Measurements from ENCODE around the gene RBP3.
"Not testable (repeated sequence)": the region's sequence is repeated elsewhere in the genome, so short reads cannot be mapped to it uniquely, and the experiment has no call there.

The RBP3 gene

DNA sequence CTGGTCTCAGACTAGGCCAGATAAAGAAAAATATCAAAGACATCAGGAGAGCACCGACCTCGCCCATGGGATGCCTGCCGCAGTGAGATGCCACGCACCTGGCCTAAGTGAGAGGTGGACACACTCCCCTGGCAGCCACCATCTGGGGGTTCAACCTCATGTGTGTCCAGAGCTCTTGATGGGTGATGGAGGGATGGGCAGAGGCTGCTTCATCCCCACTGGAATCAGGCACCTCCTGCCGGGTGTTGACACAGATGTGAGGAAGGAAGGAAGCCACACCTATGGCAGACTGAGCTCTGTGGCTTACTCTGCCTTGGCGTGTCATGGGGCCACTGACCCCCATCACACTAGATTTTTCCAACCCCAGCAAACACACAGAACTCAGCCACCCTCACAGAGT lies 24.6 kb downstream of the RBP3 start:
- no peak for DNase-seq (ENCODE audit: low read depth in 2 of 2)

DNA sequence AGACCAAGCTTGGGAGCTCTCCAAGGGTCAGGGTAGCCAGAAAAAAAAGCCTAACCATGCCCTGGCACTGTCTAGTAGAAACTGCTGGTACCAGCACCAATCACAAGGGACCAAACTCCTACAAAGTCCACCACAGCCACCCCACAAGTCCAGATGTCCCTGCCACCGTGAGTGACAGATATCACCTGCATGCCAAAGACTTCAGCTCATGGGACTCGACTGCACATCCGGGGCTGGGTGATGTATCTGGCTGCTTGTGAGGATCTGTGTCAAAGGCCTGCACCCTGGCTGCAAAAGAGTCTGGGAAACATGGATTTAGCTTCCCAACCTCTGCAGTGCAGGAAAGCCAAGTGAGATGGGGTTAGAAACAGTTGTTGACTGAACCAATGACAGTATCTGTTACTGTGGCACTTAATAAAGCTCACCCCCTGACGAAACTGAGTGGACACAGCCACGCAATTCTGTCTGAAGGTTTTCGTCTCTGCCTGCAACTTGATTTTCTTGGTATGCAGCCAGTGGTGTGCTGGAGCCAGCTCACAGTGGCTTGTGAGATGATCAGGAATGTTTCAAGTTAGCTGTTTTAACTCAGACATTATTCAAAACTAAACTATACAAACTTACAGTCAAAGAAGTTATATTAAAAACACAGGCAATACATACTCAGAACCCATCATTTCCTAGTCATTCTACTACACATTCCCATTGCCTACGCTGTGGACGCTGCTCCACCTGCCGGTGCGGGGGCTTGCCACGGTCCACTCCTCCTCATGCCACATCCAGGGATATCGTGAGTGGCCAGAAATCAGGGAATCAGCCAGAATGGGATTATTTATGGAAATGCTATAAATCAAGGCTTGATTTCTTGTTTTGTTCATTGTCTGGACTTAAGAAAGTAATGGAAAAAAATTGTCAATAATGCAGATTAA lies 26.7 kb downstream of the RBP3 start:
- DNase-seq (ENCODE audit: low read depth in 2 of 2), result no peak

DNA sequence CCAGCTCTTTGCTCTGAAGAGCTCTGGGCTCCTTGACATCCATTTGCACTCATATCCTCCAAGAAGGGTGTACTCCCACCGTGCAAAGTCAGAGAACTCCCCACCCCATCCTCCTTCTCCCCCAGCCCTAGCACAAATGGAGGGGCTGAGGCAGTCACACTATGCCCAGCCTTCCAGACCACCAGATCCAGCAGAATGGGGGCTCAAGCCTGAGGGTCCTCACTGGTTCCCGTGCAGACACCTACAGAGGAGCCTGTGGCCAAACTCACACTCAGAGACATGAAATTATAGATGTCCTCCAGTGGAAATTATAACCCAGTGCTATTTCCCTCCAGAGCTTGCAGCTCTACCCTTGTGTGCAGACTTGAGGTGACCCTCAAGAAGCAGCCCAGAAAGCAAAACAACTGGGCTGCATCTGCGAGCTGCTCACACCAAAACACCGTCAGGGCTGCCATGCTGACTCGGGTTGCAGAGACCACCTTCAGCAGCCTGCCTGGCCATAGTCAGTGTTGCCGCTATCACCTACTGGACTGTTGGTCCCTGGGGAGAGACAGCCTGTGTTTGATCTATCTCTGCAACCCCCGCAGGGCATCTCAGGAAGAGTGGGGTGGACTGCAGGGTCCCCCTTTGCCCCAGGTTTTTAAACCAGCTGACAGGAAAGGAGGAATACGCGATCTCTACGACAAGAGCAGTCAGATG lies 28.5 kb downstream of the RBP3 start:
- no peak for DNase-seq (ENCODE audit: low read depth in 2 of 2)

DNA sequence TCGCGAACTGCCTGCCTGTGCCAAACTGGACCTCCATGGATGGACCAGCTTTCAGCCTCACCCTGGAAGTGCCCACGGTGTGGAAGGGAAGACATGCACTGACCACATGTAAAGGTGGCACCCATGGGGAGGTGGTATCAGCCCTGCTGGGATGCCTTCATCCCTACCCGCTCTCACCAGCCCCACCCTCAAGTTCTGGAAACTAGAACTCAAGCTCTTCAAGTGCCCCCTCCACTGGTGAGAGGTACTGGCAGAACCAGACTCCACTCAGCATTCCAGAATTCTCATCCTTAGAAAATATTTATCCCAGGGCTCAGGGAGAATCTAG lies 30.0 kb downstream of the RBP3 start:
- no peak for DNase-seq (ENCODE audit: low read depth in 2 of 2)

DNA sequence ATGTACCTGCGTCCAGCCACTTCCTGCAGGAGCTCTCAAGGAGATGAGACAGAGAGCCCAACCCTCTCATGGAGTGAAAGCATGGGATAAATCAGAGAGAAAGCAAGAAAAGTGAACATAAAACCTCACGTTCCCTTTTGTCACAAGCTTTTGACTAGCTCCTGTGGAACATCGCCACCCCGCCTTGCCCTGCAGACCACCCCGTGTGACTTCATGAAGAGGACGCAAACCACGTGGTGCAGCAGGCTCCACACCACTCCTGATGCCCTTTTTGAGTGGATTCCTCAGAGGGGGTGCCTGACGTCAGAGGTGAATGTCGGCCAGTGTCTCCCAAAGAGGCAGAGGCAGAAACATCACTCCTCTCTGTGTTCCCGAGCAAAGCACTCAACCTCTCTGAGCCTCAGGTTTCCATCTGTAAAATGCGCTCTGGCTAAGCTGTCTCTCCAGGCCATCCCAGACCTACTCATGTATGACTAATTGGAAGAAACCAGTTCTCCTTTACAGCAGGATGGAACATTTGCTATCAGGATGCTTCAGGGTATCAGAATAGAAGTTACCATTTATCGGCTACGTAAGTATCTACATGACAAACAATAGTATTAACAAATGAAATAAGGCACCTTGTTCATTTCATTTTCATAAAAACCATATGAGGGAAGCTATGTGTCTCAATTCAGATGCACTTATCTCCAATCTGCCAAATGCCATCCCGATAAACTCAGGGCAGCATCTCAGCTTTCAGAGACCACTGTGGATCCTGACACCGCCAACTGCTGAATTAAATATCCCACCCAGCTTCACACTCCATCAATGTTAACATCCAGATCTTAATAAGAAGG lies 30.7 kb downstream of the RBP3 start:
- DNase-seq (ENCODE audit: low read depth in 2 of 2), result no peak

DNA sequence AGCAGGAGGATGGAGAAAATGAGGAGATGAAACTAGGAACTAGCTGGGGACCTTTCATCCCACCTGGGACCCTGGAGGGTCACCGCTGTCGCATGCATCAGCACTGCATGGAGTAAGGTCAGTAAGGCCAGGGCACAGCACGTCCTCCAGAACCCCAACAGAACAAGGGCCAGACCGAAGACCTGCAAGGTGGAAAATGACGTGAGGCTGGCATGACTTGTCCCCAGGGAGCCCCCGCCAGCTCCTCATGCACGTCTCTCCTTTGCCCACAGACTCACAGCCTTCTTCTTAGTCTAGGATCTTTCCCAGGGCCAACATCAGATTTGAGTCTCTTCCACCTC lies 31.3 kb downstream of the RBP3 start:
- DNase-seq (ENCODE audit: low read depth in 2 of 2), result no peak

DNA sequence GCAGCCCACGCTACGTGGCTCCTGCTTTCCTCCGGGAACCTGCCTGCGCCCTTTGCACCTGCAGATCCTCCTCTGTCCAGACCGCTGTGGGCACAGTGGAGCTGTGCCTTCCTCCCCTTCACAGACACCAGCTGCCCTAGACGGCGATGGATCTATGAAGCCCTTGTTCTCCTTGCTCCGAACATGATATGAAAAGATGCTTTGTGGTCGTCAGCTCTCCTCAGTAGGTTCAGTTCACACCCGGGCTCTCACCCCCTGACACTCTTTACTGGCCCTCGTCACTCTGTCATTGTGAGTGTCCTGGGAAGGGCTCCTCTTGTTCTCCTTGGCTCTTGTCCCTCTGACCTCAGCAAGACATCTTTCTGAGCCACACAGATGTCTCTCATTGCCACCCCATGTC lies 31.7 kb downstream of the RBP3 start:
- DNase-seq (ENCODE audit: low read depth in 2 of 2), result no peak

DNA sequence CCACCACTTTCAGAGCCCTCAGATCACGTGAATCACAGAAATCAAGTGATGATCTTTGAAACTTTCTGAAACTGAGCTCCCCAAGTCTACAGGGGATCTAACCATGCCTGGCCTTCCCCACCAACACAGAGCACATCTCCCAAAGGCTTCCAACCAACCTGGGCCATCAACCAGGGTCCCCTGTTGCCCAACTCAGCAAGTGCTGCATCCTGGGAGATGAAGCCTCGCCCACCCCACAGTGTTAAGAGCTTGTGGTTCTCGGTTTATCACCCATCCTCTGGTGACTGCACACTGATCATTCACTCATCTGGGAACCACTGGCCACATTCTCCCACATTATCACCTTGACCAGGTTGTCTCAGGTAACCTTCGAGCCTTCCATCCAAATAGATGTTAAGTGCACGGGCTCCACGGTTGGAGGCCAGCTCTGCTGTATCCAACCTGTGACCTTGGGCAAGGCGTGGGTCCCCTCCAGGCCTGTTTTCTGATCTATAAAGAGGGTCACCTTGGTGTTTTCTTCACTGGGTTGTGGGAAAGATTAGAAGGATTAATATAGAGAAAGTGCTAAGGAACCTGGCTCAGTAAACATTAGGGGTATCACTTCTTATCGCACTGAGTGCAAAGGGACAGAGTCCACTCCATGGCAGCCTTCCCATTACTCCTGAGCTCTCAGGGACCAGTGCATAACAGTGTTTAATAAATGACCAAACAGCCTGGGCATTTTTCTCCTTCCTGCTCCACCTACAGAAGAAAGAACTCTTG lies 32.4 kb downstream of the RBP3 start:
- DNase-seq (ENCODE audit: low read depth in 2 of 2), result no peak

DNA sequence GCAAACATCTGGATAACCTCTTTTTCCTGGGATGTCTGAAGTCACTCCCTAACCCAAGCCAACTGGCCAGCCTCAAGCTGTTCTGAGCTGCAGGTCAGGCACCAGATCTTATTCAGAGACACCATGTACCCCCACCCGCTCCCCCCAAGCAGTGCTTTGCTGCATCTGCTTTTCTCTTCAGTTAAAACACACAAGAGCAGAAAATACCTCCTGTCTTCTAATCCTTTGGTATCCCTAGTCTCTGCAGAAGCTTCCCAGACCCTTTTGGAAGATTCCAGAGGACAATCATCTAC lies 32.9 kb downstream of the RBP3 start:
- no peak for DNase-seq (ENCODE audit: low read depth in 2 of 2)

DNA sequence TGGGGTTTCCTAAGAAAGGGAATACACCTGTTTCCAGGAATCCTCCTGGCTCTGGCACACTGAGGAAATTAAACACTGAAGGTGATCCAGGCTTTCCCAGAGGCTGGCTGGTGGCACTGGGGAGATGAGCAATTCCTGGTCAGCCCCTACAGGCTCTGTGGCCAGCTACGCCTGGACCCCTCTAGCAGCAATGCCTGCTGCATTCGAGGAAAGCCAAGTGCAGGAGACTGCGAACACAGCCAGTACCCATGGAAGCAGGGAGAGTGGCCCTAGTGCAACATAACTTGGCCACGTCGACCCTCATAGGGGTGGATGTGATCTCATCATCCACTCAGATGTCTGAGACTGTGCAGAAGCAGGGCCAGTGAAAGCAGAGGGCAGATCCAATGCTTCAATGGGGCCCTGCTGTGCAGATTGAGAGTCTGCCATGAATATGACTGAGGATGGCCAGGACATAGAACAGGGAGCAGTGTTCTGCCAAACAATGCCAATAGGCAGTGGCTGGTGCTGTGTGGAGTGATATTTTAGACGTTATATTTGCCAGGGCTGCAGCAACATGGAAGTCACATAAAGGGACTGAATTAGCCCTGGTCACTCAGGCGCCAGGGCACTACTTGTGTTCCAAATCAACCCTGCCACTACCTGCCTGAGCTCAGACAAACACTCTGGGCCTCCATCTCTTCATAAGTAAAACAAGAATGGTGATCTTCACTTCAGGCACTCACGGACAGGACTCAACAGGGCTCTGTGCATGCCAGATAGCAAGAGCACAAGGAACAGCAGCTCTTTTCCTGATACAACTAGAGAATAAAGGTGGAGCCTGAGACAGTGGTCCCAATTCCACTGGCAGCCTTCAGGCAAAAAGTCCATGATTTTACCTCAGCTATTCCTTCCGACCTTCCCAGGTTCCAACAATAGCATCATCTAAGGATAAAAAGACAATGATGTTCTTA lies 33.5 kb downstream of the RBP3 start:
- no peak for DNase-seq (ENCODE audit: low read depth in 2 of 2)

DNA sequence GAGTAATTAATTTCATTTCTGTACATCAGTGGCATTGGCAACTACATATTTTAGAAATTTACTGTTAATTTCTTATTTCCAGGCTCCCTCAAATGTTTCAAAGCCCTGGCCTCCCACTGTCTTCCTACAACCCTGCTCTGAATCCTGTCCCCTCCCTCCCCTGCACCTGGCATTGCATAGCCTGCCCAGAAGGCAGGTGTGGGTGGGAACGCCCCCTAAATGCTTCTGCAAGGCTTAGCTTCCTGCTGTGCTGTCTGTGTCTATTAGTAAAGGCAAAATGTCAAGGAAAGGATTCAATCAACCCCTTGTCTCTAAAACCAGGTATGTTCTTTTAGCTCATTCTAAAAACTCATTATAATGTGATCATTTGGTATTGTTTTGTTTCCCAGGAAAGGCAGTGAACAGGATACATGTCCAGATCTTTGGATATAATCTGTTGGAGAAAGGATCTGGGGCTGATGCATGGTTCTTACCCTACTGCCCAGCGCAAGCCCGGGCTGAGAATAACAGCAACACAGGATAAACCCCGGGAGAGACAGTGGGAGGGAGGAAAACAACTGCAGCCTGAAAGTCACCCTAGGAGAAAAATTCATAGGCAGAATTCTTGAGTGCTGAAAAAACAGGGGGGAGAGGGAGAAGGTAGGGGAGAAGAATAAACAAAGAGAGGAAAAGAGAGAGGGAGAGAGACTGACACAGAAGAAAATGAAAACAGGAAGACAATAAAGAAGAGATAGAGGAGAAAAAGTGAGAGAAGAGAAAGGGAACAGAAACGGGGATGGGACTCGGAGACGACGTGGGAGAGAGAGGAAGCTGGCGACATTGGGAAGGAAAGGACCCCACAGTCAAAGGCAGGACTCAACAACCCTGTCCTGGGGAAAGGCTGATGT lies 35.3 kb downstream of the RBP3 start:
- no peak for DNase-seq (ENCODE audit: low read depth in 2 of 2)

DNA sequence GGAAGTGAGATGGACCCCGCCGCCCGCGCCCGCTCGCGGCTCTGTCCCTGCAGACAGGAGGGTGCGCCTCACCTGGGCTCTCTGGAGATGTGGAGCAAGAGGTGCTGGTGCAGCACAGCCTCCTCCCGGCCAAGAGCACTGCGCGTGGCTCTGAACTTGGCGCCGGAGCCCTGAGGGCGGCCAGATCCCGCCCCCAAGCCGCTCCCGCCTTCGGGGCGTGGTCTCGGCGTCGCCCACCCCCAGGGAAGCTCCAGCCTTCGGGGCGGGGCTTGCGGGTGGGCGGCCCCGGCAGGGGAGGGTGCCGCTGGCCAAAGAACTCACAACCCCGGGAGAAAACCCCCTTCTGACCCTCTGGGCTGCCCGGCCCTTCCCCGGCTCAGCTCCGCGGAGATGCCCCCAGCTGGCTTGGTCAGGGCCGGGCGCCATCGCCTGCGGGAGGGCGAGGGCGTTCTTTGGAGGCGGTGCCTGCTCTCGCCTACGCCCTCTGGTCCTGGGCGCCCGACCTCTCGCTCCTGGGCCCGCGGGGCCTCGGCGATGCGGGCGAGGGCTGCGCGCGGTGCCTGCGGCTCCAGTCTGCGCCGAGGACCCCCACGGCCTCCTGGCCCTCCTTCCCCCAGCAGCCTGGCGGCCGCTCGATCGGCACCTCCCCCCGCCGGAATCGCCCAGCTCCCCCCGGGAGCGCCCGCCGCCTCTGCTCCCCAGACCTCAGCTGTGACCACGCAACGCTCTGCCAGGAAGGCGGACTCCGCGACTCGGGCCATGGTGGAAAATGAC lies 36.2 kb downstream of the RBP3 start, which contains the start of gene ZNF488:
Gene ZNF488 (minus strand): TSS at position 146 of the 774 bp plus-strand sequence. CDS start 15,464 bp downstream, outside the sequence.
- peak; percentile 44 to 49 for DNase-seq (ENCODE audit: low read depth in 2 of 2)

DNA sequence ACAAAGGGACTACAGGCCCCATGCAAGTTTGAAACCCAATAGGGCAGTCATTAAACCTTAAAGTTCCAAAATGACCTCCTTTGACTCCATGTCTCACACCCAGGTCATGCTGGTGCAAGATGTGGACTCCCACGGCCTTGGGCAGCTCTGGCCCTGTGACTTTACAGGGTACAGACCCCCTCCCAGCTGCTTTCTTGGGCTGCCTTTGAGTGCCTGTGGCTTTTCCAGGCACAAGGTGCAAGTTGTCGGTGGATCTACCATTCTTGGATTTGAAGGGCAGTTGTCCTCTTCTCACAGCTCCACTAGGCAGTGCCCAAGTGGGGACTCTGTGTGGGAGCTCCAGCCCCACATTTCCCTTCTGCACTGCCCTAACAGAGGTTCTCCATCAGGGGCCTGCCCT lies 37.9 kb downstream of the RBP3 start:
- DNase-seq (ENCODE audit: low read depth in 2 of 2), result not testable (repeated sequence)

DNA sequence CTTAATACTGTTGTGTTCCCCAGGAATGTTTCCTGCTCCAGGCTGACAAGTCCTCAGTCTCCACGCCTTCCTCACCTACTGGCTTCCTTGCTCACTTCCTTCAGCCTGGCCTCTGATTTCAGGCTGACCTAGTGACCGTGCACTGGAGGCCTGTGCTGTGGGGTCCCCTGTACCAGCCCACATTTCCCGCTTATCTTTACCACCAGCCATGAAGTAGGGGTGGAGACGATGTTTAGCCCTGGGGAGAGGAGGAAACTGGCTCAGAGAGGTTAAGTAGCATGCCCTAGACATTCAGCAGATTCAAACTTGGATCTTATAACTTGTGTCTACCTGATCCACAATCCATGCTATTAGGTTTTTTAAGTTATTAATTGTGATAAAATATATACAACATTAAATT lies 40.7 kb downstream of the RBP3 start:
- DNase-seq (ENCODE audit: low read depth in 2 of 2), result no peak

DNA sequence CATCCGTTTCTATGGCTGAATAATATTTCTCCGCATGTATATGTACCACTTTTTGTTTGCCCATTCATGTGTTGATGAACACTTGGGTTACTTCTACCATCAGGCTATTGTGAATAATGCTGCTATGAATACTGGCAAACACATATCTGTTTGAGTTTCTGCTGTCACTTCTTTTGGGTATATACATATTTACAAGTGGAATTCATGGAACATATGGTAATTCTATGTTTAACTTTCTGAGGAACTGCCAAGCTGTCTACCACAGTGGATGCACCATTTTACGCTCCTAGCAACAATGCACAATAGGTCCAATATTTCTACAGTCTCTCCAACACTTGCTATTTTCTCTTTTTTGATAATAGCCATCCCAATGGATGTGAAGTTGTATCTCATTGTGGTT lies 41.5 kb downstream of the RBP3 start:
- no peak for DNase-seq (ENCODE audit: low read depth in 2 of 2)

DNA sequence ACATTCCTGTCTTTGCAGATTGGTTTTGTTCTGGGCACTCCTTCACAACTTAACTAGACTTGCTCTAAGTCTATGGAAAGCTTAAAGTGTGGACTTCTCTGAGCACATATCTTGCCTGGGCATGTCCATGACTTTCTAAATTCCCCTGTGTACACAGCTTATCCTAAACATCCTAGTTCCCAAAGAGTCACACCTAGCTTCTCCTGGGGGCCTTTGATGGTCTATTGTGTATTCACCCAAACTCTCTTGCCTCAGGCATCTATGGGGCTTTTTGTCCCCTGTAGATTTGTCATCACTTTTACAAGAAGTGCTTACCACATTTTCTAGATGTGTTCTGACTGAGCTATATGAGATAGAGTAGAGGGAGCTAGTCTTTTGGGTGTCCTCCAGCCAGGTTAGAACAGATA lies 48.2 kb downstream of the RBP3 start:
- DNase-seq (ENCODE audit: low read depth in 2 of 2), result no peak

DNA sequence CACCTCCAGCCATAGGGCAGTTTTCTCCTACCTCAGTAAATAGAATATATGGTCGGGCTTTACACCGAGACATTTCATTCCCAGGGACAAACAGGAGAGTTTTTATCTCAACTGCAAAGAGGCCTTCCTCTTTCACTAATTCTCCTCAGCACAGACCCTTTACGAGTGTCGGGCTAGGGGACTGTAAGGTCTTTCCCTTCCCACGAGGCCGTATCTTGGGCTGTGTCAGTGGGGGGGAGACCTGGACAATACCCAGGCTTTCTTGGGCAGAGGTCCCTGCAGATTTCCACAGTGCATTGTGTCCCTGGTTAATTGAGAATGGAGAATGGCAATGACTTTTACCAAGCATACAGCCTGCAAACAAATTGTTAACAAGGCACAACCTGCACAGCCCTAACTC lies 49.1 kb downstream of the RBP3 start:
- DNase-seq (ENCODE audit: low read depth in 2 of 2), result no peak

DNA sequence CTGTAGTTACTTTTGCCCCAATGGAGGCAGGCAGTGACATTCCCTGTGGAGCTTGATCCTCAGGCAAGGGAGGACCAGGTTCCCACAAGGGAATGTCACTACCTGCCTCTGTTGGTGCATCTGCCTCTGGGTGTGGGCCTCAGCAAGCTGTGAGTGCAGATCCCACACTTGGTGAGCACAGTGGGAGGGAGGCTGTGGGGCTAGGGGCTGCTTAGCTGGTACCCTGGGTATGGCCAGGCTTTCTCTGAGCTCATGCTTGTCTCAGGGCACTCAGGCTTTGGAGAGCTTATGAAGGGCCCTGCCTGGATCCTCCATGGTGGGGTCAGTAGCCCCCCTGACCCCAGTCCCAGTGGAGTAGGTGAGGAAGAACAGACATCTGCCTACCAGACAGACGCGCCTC lies 52.1 kb downstream of the RBP3 start:
- DNase-seq (ENCODE audit: low read depth in 2 of 2), result no peak

DNA sequence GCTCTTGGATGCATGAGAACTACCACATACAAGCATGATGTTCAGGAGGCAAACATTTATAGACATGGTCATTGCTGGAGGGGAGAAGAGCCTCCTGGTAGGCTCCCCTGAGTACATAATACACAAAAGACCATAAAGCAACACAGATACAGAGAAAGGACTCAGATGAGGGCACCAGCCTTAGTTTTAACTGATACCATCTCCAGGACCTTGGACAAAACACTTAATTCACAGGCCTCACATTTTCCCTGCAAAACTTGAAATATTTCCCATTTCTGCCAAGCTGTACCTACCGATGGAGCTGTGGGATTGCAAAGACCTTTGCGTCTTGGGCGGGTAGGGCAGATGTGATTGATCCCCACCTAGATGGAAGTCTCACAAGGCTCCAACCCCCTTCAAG lies 52.6 kb downstream of the RBP3 start:
- no peak for DNase-seq (ENCODE audit: low read depth in 2 of 2)

All from stimulated activated CD8-positive, alpha-beta memory T cell treated with anti-CD3 and anti-CD28 coated beads, Interleukin-2, amount 100 ng/mL, for 1 hour (primary cell).